ENCODE results near the gene CYB5R3.

CYB5R3 gene

GRCh38 chr22:42656578-42656977, 7.4 kb upstream of the CYB5R3 start:
- H2BK15ac ChIP-seq (replicated peaks; ENCODE audit: low read depth) = no peak overlapping the region
- no peak overlapping the region for H3K4ac ChIP-seq (ENCODE audit: low read depth, low read length)
- no peaks in the 10 kb centered on the region for H3K79me1 ChIP-seq (ENCODE audit: low read length)
- H2BK5ac ChIP-seq (ENCODE audit: low read length) = no peak overlapping the region
- no peak overlapping the region for H4K5ac ChIP-seq (ENCODE audit: low read length)
- no peaks in the 10 kb centered on the region for H3K4me1 ChIP-seq (ENCODE audit: control insufficient read depth, low read depth, low read length)
- H3K36me3 ChIP-seq (ENCODE audit: control insufficient read depth, insufficient read depth, low read length) = no peaks in the 10 kb centered on the region
- H2BK120ac ChIP-seq (ENCODE audit: low read depth, low read length) = no peak overlapping the region
- no peak overlapping the region for H3K27ac ChIP-seq (ENCODE audit: low read depth, low read length)
- H3K9ac ChIP-seq (ENCODE audit: low read length) = no peak overlapping the region
- H3K56ac ChIP-seq (ENCODE audit: low read length) = no peak overlapping the region
- no peaks in the 10 kb centered on the region for H3K27me3 ChIP-seq (ENCODE audit: insufficient read depth, low read length, poor library complexity)
- H3K4me3 ChIP-seq (ENCODE audit: low read length) = no peak overlapping the region
- no CpG with 5 or more reads among the region's 8 CpGs for WGBS (ENCODE audit: extremely low coverage, insufficient coverage, low lambda C conversion rate)
- H2AK5ac ChIP-seq (ENCODE audit: low read length) = no peak overlapping the region
- no peak overlapping the region for H4K8ac ChIP-seq (ENCODE audit: low read depth, low read length)
- H3K23ac ChIP-seq (ENCODE audit: low read length) = no peak overlapping the region
- H3K18ac ChIP-seq (ENCODE audit: low read length) = no peak overlapping the region
- no peak overlapping the region for H3K4me2 ChIP-seq (ENCODE audit: low read length)
- H3K79me2 ChIP-seq (ENCODE audit: control insufficient read depth, insufficient read depth, low read length) = no peaks in the 10 kb centered on the region
- no peak for DNase-seq

GRCh38 chr22:42655693-42656092, 6.5 kb upstream of the CYB5R3 start:
- Histone ChIP-seq H4K5ac (ENCODE audit: low read length) (no peak overlapping the region), H3K9ac (ENCODE audit: low read length) (no peak overlapping the region), H3K36me3 (ENCODE audit: control insufficient read depth, insufficient read depth, low read length) (no peaks in the 10 kb centered on the region), H3K4me3 (ENCODE audit: low read length) (no peak overlapping the region), H2BK5ac (ENCODE audit: low read length) (no peak overlapping the region), H2BK120ac (ENCODE audit: low read depth, low read length) (no peak overlapping the region), H3K4ac (ENCODE audit: low read depth, low read length) (no peak overlapping the region), H3K4me1 (ENCODE audit: control insufficient read depth, low read depth, low read length) (no peaks in the 10 kb centered on the region), H2BK15ac (replicated peaks; ENCODE audit: low read depth) (no peak overlapping the region), H3K4me2 (ENCODE audit: low read length) (no peak overlapping the region), H3K18ac (ENCODE audit: low read length) (no peak overlapping the region), H3K27ac (ENCODE audit: low read depth, low read length) (no peak overlapping the region), H2AK5ac (ENCODE audit: low read length) (no peak overlapping the region), H3K79me1 (ENCODE audit: low read length) (no peaks in the 10 kb centered on the region), H3K79me2 (ENCODE audit: control insufficient read depth, insufficient read depth, low read length) (no peaks in the 10 kb centered on the region), H3K23ac (ENCODE audit: low read length) (no peak overlapping the region), H3K27me3 (ENCODE audit: insufficient read depth, low read length, poor library complexity) (no peaks in the 10 kb centered on the region), H3K56ac (ENCODE audit: low read length) (no peak overlapping the region), H4K8ac (ENCODE audit: low read depth, low read length) (no peak overlapping the region)
- DNase-seq = peak; percentile 53
- WGBS (ENCODE audit: extremely low coverage, insufficient coverage, low lambda C conversion rate) = no CpG with 5 or more reads among the region's 9 CpGs

- H3K56ac ChIP-seq (ENCODE audit: low read length) = no peak overlapping the region
- no peak overlapping the region for H3K23ac ChIP-seq (ENCODE audit: low read length)
- no peak overlapping the region for H3K4me3 ChIP-seq (ENCODE audit: low read length)
- no peak for DNase-seq
- no peaks in the 10 kb centered on the region for H3K27me3 ChIP-seq (ENCODE audit: insufficient read depth, low read length, poor library complexity)
- no peak overlapping the region for H2AK5ac ChIP-seq (ENCODE audit: low read length)
- H3K4me1 ChIP-seq (ENCODE audit: control insufficient read depth, low read depth, low read length) = no peaks in the 10 kb centered on the region
- no peak overlapping the region for H2BK120ac ChIP-seq (ENCODE audit: low read depth, low read length)
- no peak overlapping the region for H3K4me2 ChIP-seq (ENCODE audit: low read length)
- no peak overlapping the region for H2BK15ac ChIP-seq (replicated peaks; ENCODE audit: low read depth)
- H4K8ac ChIP-seq (ENCODE audit: low read depth, low read length) = no peak overlapping the region
- no peaks in the 10 kb centered on the region for H3K79me2 ChIP-seq (ENCODE audit: control insufficient read depth, insufficient read depth, low read length)
- WGBS (ENCODE audit: extremely low coverage, insufficient coverage, low lambda C conversion rate) = no CpG with 5 or more reads among the region's 7 CpGs
- no peak overlapping the region for H3K18ac ChIP-seq (ENCODE audit: low read length)
- H4K5ac ChIP-seq (ENCODE audit: low read length) = no peak overlapping the region
- H3K4ac ChIP-seq (ENCODE audit: low read depth, low read length) = no peak overlapping the region
- H3K27ac ChIP-seq (ENCODE audit: low read depth, low read length) = no peak overlapping the region
- no peak overlapping the region for H2BK5ac ChIP-seq (ENCODE audit: low read length)
- no peak overlapping the region for H3K9ac ChIP-seq (ENCODE audit: low read length)
- H3K36me3 ChIP-seq (ENCODE audit: control insufficient read depth, insufficient read depth, low read length) = no peaks in the 10 kb centered on the region
- H3K79me1 ChIP-seq (ENCODE audit: low read length) = no peaks in the 10 kb centered on the region
These were observed 5.4 kb upstream of the CYB5R3 start for GRCh38 chr22:42654436-42655073.

- Histone ChIP-seq H3K4me1 (ENCODE audit: control insufficient read depth, low read depth, low read length) (no peaks in the 10 kb centered on the region), H3K27me3 (ENCODE audit: insufficient read depth, low read length, poor library complexity) (no peaks in the 10 kb centered on the region), H3K36me3 (ENCODE audit: control insufficient read depth, insufficient read depth, low read length) (no peaks in the 10 kb centered on the region), H3K4me3 (ENCODE audit: low read length) (no peak overlapping the region), H3K9ac (ENCODE audit: low read length) (no peak overlapping the region), H3K56ac (ENCODE audit: low read length) (no peak overlapping the region), H3K79me2 (ENCODE audit: control insufficient read depth, insufficient read depth, low read length) (no peaks in the 10 kb centered on the region), H3K79me1 (ENCODE audit: low read length) (no peaks in the 10 kb centered on the region), H2AK5ac (ENCODE audit: low read length) (no peak overlapping the region), H2BK120ac (ENCODE audit: low read depth, low read length) (no peak overlapping the region), H2BK5ac (ENCODE audit: low read length) (no peak overlapping the region), H4K5ac (ENCODE audit: low read length) (no peak overlapping the region), H3K18ac (ENCODE audit: low read length) (no peak overlapping the region), H3K27ac (ENCODE audit: low read depth, low read length) (no peak overlapping the region), H3K23ac (ENCODE audit: low read length) (no peak overlapping the region), H4K8ac (ENCODE audit: low read depth, low read length) (no peak overlapping the region), H2BK15ac (replicated peaks; ENCODE audit: low read depth) (no peak overlapping the region), H3K4ac (ENCODE audit: low read depth, low read length) (no peak overlapping the region), H3K4me2 (ENCODE audit: low read length) (no peak overlapping the region)
- no CpG with 5 or more reads among the region's 4 CpGs for WGBS (ENCODE audit: extremely low coverage, insufficient coverage, low lambda C conversion rate)
- DNase-seq = no peak
These were observed 4.8 kb upstream of the CYB5R3 start for GRCh38 chr22:42653999-42654398.

GRCh38 chr22:42651134-42651533, 1.9 kb upstream of the CYB5R3 start:
- Histone ChIP-seq H2BK120ac (ENCODE audit: low read depth, low read length) (no peak overlapping the region), H4K5ac (ENCODE audit: low read length) (no peak overlapping the region), H2BK15ac (replicated peaks; ENCODE audit: low read depth) (no peak overlapping the region), H3K9ac (ENCODE audit: low read length) (no peak overlapping the region), H3K18ac (ENCODE audit: low read length) (no peak overlapping the region), H2AK5ac (ENCODE audit: low read length) (no peak overlapping the region), H3K36me3 (ENCODE audit: control insufficient read depth, insufficient read depth, low read length) (no peaks in the 10 kb centered on the region), H3K23ac (ENCODE audit: low read length) (no peak overlapping the region), H3K79me1 (ENCODE audit: low read length) (peaks cover 10% of the 10 kb centered on the region), H3K4ac (ENCODE audit: low read depth, low read length) (no peak overlapping the region), H4K8ac (ENCODE audit: low read depth, low read length) (no peak overlapping the region), H3K56ac (ENCODE audit: low read length) (no peak overlapping the region), H3K27ac (ENCODE audit: low read depth, low read length) (no peak overlapping the region), H3K27me3 (ENCODE audit: insufficient read depth, low read length, poor library complexity) (no peaks in the 10 kb centered on the region), H3K4me2 (ENCODE audit: low read length) (no peak overlapping the region), H3K4me1 (ENCODE audit: control insufficient read depth, low read depth, low read length) (peaks cover 2% of the 10 kb centered on the region), H2BK5ac (ENCODE audit: low read length) (no peak overlapping the region), H3K4me3 (ENCODE audit: low read length) (no peak overlapping the region), H3K79me2 (ENCODE audit: control insufficient read depth, insufficient read depth, low read length) (peaks cover 17% of the 10 kb centered on the region)
- WGBS (ENCODE audit: extremely low coverage, insufficient coverage, low lambda C conversion rate) = no CpG with 5 or more reads among the region's 7 CpGs
- no peak for DNase-seq

Data from mesendoderm (in vitro differentiated cells).